Neural cell (in vitro differentiated cells): Measurements from ENCODE around the gene ZSWIM5. TPM values are rescaled to one million over a fixed set of nuclear protein-coding genes. Genes with fewer than 3 reads are reported as not detected.
"Not testable (repeated sequence)": the region's sequence is repeated elsewhere in the genome, so short reads cannot be mapped to it uniquely, and the experiment has no call there.

Experiments used
- H2AFZ ChIP-seq: fragments of 200-600, 300-800 bp; sonication (generic), shearing (Covaris generic); 2 replicates; pipeline ENCODE4 v1.6.0; 2014; ENCODE audit warnings: low read depth, mild to moderate bottlenecking, antibody characterized with exemption, low read length, moderate library complexity
- H3F3A ChIP-seq: fragments of 200-600 bp; shearing (Covaris generic); 2 replicates; pipeline ENCODE4 v1.6.1; 2016; ENCODE audit warnings: mild to moderate bottlenecking, moderate library complexity, mixed read lengths, antibody characterized with exemption, low read length; ENCODE audit not compliant: insufficient read depth, poor library complexity, severe bottlenecking
- H3K27ac ChIP-seq: fragments of 200-600, 300-800 bp; sonication (generic), shearing (Covaris generic); 2 replicates; pipeline ENCODE4 v1.5.1; 2014; ENCODE audit warnings: mild to moderate bottlenecking, low read length, moderate library complexity
- H3K27me3 ChIP-seq: fragments of 300-800, 200-600 bp; sonication (generic), shearing (Covaris generic); 2 replicates; pipeline ENCODE4 v1.6.0; 2014; ENCODE audit warnings: mild to moderate bottlenecking, low read depth, low read length, moderate library complexity; ENCODE audit not compliant: insufficient read depth
- H3K36me3 ChIP-seq: fragments of 300-800, 200-600 bp; sonication (generic), shearing (Covaris generic); 2 replicates; pipeline ENCODE4 v1.5.1; 2014; ENCODE audit warnings: mild to moderate bottlenecking, antibody characterized with exemption, low read length, moderate library complexity; ENCODE audit not compliant: insufficient read depth
- H3K4me2 ChIP-seq: fragments of 300-800, 200-600 bp; sonication (generic), shearing (Covaris generic); 2 replicates; pipeline ENCODE4 v1.6.0; 2014; ENCODE audit warnings: mild to moderate bottlenecking, low read length
- H3K4me3 ChIP-seq: fragments of 300-800, 200-600 bp; sonication (generic), shearing (Covaris generic); 2 replicates; pipeline ENCODE4 v1.5.1; 2014; ENCODE audit warnings: mild to moderate bottlenecking, low read length, moderate library complexity
- H3K79me2 ChIP-seq: fragments of 200-600 bp; shearing (Covaris generic); replicated peaks from 2 replicates; pipeline ENCODE4 v1.6.0; 2014; ENCODE audit warnings: mild to moderate bottlenecking, low read length, moderate library complexity; ENCODE audit not compliant: insufficient read depth
- H3K9ac ChIP-seq: fragments of 300-800, 200-600 bp; sonication (generic), shearing (Covaris generic); 2 replicates; pipeline ENCODE4 v1.6.1; 2016; ENCODE audit warnings: mild to moderate bottlenecking, low read length, mixed read lengths
- H3K9me2 ChIP-seq: fragments of 200-600 bp; shearing (Covaris generic); 2 replicates; pipeline ENCODE4 v1.6.1; 2016; ENCODE audit warnings: mild to moderate bottlenecking, low read length, mixed read lengths; ENCODE audit not compliant: insufficient read depth
- H3K9me3 ChIP-seq: fragments of 200-600, 300-800 bp; sonication (generic), shearing (Covaris generic); 2 replicates; pipeline ENCODE4 v1.6.1; 2016; ENCODE audit warnings: mild to moderate bottlenecking, mixed run types, low read length, moderate library complexity, mixed read lengths
- H4K20me1 ChIP-seq: fragments of 200-600 bp; shearing (Covaris generic); 2 replicates; pipeline ENCODE4 v1.6.1; 2016; ENCODE audit warnings: mild to moderate bottlenecking, mixed run types; ENCODE audit not compliant: insufficient read depth
- CTCF ChIP-seq: fragments of 450-650 bp; IDR thresholded peaks from 2 replicates; pipeline ENCODE4 v1.5.1; 2014; ENCODE audit warnings: antibody characterized with exemption, mild to moderate bottlenecking, moderate library complexity; ENCODE audit not compliant: poor library complexity, severe bottlenecking
- EP300 ChIP-seq: fragments of 450-650 bp; conservative IDR thresholded peaks from 2 replicates; pipeline ENCODE4 v1.6.1; 2014; ENCODE audit warnings: antibody characterized with exemption, mild to moderate bottlenecking, moderate library complexity; ENCODE audit not compliant: poor library complexity, severe bottlenecking
- EZH2 ChIP-seq: fragments of 200-600, 300-800 bp; shearing (Covaris generic), sonication (generic); IDR thresholded peaks from 2 replicates; pipeline ENCODE4 v1.6.1; 2014; ENCODE audit warnings: antibody characterized with exemption, low read length, borderline replicate concordance, mild to moderate bottlenecking; ENCODE audit not compliant: insufficient read depth, poor library complexity, severe bottlenecking
- MXI1 ChIP-seq: fragments of 450-650 bp; conservative IDR thresholded peaks from 2 replicates; pipeline ENCODE4 v1.6.1; 2014; ENCODE audit warnings: antibody characterized with exemption, mild to moderate bottlenecking; ENCODE audit not compliant: poor library complexity, severe bottlenecking
- POLR2AphosphoS5 ChIP-seq: IDR thresholded peaks from 2 replicates; pipeline ENCODE4 v1.6.1; 2012
- RAD21 ChIP-seq: fragments of 450-650 bp; conservative IDR thresholded peaks from 2 replicates; pipeline ENCODE4 v1.6.1; 2014; ENCODE audit warnings: antibody characterized with exemption, mild to moderate bottlenecking, moderate library complexity
- REST ChIP-seq: IDR thresholded peaks from 2 replicates; pipeline ENCODE4 v1.6.1; 2012; ENCODE audit warnings: borderline replicate concordance
- SMC3 ChIP-seq: fragments of 450-650 bp; conservative IDR thresholded peaks from 2 replicates; pipeline ENCODE4 v1.6.1; 2014; ENCODE audit warnings: antibody characterized with exemption, mild to moderate bottlenecking, moderate library complexity; ENCODE audit not compliant: poor library complexity
- TAF1 ChIP-seq: IDR thresholded peaks from 2 replicates; pipeline ENCODE4 v1.6.1; 2012; ENCODE audit warnings: low read depth
- polyA plus RNA-seq: library from polyadenylated mRNA; depleted of rRNA; stranded (reverse); fragments of >200 nt; gene quantifications from 2 replicates; pipeline ENCODE4 v1.2.3, GENCODE V29; 2014

ZSWIM5 gene
- polyA plus RNA-seq, 1 donor from 2014 or later = 27.2 TPM

GRCh38 chr1:45062463-45062862 lies 143.9 kb downstream of the ZSWIM5 start:
- H3K9ac ChIP-seq, H3K4me2 ChIP-seq, H3K9me3 ChIP-seq: not testable (repeated sequence)

GRCh38 chr1:45059829-45060228 lies 146.6 kb downstream of the ZSWIM5 start:
- Histone ChIP-seq H3K36me3 (no peaks in the 10 kb centered on the region), H3K4me2 (no peak overlapping the region)

More at GRCh38 chr1:45062463-45062862, 143.9 kb downstream of the ZSWIM5 start:
- not testable (repeated sequence) for H2AFZ ChIP-seq, H3K9me2 ChIP-seq, H3F3A ChIP-seq, H3K79me2 ChIP-seq, H3K27ac ChIP-seq, H4K20me1 ChIP-seq, H3K36me3 ChIP-seq, H3K27me3 ChIP-seq, H3K4me3 ChIP-seq

More at GRCh38 chr1:45059829-45060228, 146.6 kb downstream of the ZSWIM5 start:
- Histone ChIP-seq H4K20me1 (no peaks in the 10 kb centered on the region), H3K9me2 (no peaks in the 10 kb centered on the region), H3K9ac (no peak overlapping the region), H3K27me3 (no peaks in the 10 kb centered on the region), H3K9me3 (no peaks in the 10 kb centered on the region), H3K79me2 (no peaks in the 10 kb centered on the region), H3K4me3 (no peak overlapping the region), H2AFZ (no peak overlapping the region), H3K27ac (no peak overlapping the region), H3F3A (no peaks in the 10 kb centered on the region)
- TF ChIP-seq EP300 (no peak), POLR2AphosphoS5 (no peak), MXI1 (no peak), EZH2 (no peak), TAF1 (no peak), SMC3 (no peak), CTCF (no peak), REST (no peak), RAD21 (no peak)
